Measurements from ENCODE around the gene DDX49. TPM values are rescaled to one million over a fixed set of nuclear protein-coding genes. Genes with fewer than 3 reads are reported as not detected.

DDX49 gene, protein sequence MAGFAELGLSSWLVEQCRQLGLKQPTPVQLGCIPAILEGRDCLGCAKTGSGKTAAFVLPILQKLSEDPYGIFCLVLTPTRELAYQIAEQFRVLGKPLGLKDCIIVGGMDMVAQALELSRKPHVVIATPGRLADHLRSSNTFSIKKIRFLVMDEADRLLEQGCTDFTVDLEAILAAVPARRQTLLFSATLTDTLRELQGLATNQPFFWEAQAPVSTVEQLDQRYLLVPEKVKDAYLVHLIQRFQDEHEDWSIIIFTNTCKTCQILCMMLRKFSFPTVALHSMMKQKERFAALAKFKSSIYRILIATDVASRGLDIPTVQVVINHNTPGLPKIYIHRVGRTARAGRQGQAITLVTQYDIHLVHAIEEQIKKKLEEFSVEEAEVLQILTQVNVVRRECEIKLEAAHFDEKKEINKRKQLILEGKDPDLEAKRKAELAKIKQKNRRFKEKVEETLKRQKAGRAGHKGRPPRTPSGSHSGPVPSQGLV
- total RNA-seq (2011; cell fraction: chromatin; rRNA removed; ENCODE audit: low replicate concordance), result 17.3 and 60.1 TPM in 2 replicates
- 53.9 and 64.9 TPM in 2 replicates for total RNA-seq (2011; cell fraction: nucleolus; rRNA removed)
- total RNA-seq (2011; cell fraction: nucleoplasm; rRNA removed), result 23.2 and 29.4 TPM in 2 replicates
- total RNA-seq (2014; rRNA removed) (113 and 149 TPM in 2 replicates), total RNA-seq (2014; rRNA removed; fragmentation: Illumina TruSeq; extraction: Trizol) (26.2 and 45.7 TPM in 2 replicates), total RNA-seq (2015; rRNA removed; fragmentation: Illumina TruSeq; extraction: Trizol) (51.1 and 57.8 TPM in 2 replicates), total RNA-seq (2021) (78.9 and 88.6 TPM in 2 replicates), polyA plus RNA-seq (2011; rRNA removed) (35.6 and 43.2 TPM in 2 replicates), polyA plus RNA-seq (2014; fragmentation: Illumina TruSeq; extraction: Trizol) (33.3 and 53.3 TPM in 2 replicates), polyA plus RNA-seq (2014; fragmentation: Nextera tagmentation; extraction: Ambion mirVana) (1 to 10 TPM; 1.1 to 6.3 TPM), polyA plus RNA-seq (2014; rRNA removed) (61.3 and 65.9 TPM in 2 replicates), polyA minus RNA-seq (2011; rRNA and poly(A)+ RNA removed) (27.6 and 57.1 TPM in 2 replicates), Bru-seq, nascent RNA (percentile 72 among the genes with signal in this experiment), BruChase-seq, experiment 1, labeled RNA remaining after a 2-hour chase (percentile 68 among the genes with signal in this experiment), BruChase-seq, experiment 2, labeled RNA remaining after a 6-hour chase (percentile 71 among the genes with signal in this experiment)
- polyA plus RNA-seq (2011; cell fraction: cytosol; rRNA removed), result 53.9 and 97.8 TPM in 2 replicates
- 37.4 and 64.0 TPM in 2 replicates for polyA plus RNA-seq (2011; cell fraction: nucleus; rRNA removed)
- 53.0 and 58.9 TPM in 2 replicates for polyA plus RNA-seq (2012)
- polyA minus RNA-seq (2011; cell fraction: cytosol; rRNA and poly(A)+ RNA removed), result 34.9 and 39.1 TPM in 2 replicates
- 23.5 and 26.5 TPM in 2 replicates for polyA minus RNA-seq (2011; cell fraction: nucleus; rRNA and poly(A)+ RNA removed)
- long read RNA-seq, experiment 1, transcript DDX49-206 (5 exons, 771 nt), result minor isoform, 6 of 192 reads
- long read RNA-seq, experiment 1, transcript DDX49-213 (13 exons, 1,691 nt), result minor isoform, 7 of 192 reads
- long read RNA-seq, experiment 1, transcript DDX49-201 (13 exons, 1,830 nt), result major isoform, 123 of 192 reads
- long read RNA-seq, experiment 1, partial matches to known transcripts, result 33 of 192 reads
- long read RNA-seq, experiment 1, other reads (novel, unspliced or antisense), result 20 of 192 reads
- long read RNA-seq, experiment 2, transcript DDX49-201 (13 exons, 1,830 nt), result major isoform, 62 of 122 reads
- long read RNA-seq, experiment 2, partial matches to known transcripts, result 26 of 122 reads
- long read RNA-seq, experiment 2, other reads (novel, unspliced or antisense), result 29 of 122 reads
- long read RNA-seq, experiment 3, transcript DDX49-201 (13 exons, 1,830 nt), result major isoform, 73 of 100 reads
- long read RNA-seq, experiment 3, partial matches to known transcripts, result 18 of 100 reads
- long read RNA-seq, experiment 3, other reads (novel, unspliced or antisense), result 8 of 100 reads

DNA sequence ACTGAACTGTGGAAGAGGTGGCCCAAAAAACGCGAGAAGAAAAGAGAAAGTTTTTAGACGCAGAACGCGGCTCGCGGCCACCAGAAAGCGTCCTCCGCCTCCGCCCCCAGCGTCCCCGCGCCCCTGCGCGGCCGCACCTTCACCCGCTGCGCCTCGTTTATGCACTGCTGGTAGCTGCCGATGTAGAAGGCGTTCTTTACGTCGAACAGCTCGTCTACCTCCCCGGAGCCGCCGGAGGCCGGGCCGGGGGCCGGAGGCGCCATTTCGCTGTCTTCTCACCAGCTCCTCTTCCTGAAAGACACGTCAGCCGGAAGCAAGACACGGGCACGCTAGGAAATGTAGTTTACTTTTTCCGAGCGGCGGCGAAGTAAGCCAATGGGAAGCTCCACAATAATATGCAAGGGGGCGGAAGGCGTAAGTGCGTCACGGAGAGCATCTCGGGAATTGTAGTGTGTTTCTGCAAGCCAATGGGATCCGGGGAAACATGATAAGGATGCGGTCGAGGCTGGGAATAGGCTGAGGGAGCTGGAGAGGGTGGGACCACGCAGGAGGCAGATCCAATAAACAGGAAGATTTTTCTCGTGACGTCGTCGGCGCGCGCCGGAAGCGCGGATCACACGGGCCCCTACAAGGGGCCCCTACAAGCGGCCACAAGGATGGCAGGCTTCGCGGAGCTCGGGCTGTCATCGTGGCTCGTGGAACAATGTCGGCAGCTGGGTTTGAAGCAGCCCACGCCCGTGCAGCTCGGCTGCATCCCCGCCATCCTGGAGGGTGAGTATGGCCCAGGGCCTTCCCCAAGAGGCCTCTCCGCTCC is at the start of gene DDX49, which contains the start of gene COPE:
TSS of gene DDX49 (plus strand) at position 630 of the 814 bp plus-strand sequence. CDS start at position 657, 27 bp downstream.
TSS of gene COPE (minus strand) at position 302 of the 814 bp plus-strand sequence. CDS start at position 263, 39 bp downstream.
- peaks cover 62% of the 10 kb centered on the region for H3K79me2 ChIP-seq (ENCODE audit: control insufficient read depth, insufficient read depth, low read length)
- H4K20me1 ChIP-seq (replicated peaks; ENCODE audit: control insufficient read depth, insufficient read depth, low read length), result peaks cover 7% of the 10 kb centered on the region; the same call in 1 of the 2 replicates
- H3K9ac ChIP-seq (ENCODE audit: insufficient read depth in 1 of 2, low read depth in 2 of 2, low read length in 2 of 2), result peak within 1 kb of the TSS; percentile 94 to 98
- H3K9me3 ChIP-seq (replicated peaks; ENCODE audit: control insufficient read depth, insufficient read depth, low read depth, low read length), result no peaks in the 10 kb centered on the region
- under 1% methylated on average over 64 of the region's 72 CpGs for WGBS (ENCODE audit: insufficient coverage, low coverage, missing lambda C conversion rate)
- in situ Hi-C loops (cut with MboI) (no loop called here), intact Hi-C loops (cut with micrococcal nuclease) (loop anchor here (1.0 to 5.0 kb wide), 2 partner anchors 67 to 218 kb away; partner anchors contain the start of gene TMEM161A)
- ChIA-PET POLR2A (interaction anchor here (0.6 to 3.6 kb wide), 19 partner anchors 10 to 605 kb away, joined by 3 to 37 read pairs (median 3); partner anchors contain the start of gene CERS1), CTCF (ENCODE audit: low intra/inter-chr PET ratio) (interaction anchor here (0.6 to 1.4 kb wide), 2 partner anchors 24 to 325 kb away, joined by 3 to 4 read pairs; no protein-coding TSS in a partner anchor)
- H3K4me3 ChIP-seq, result peak within 1 kb of the TSS; percentile 95
- peak within 1 kb of the TSS; percentile 95 for H3K4me2 ChIP-seq (ENCODE audit: insufficient read depth, low read length)
- H3K27ac ChIP-seq (ENCODE audit: extremely low read depth, low read depth, low read length), result peak within 1 kb of the TSS; percentile 90
- DNase-seq (ENCODE audit: extremely low read depth in 1 of 4, low spot score in 3 of 4), result peak; percentile 97 to 100 (median 98)
- no peaks in the 10 kb centered on the region for H3K9me1 ChIP-seq (ENCODE audit: control insufficient read depth, insufficient read depth, low read length)
- peak; percentile 98 for ATAC-seq
- H3K27me3 ChIP-seq (ENCODE audit: control insufficient read depth in 2 of 2, insufficient read depth in 2 of 2, low read length in 2 of 2), result no peaks in the 10 kb centered on the region
- peak; percentile 100 for FAIRE-seq
- peaks cover 8 to 27% of the 10 kb centered on the region in 2 experiments; a peak in 4 of 5 replicates for H3K4me1 ChIP-seq (replicated peaks in 1 of 2; ENCODE audit: control insufficient read depth in 2 of 2, insufficient read depth in 2 of 2, low read length in 2 of 2)
- H2AFZ ChIP-seq (ENCODE audit: low read depth, low read length), result peak within 1 kb of the TSS; percentile 84
- no TSS peak for BruUV-seq (replicated peaks)
- H3K36me3 ChIP-seq (ENCODE audit: control insufficient read depth, insufficient read depth, low read length), result peaks cover 60% of the 10 kb centered on the region; the same call in 2 of the 3 replicates
- peak; percentile 87 for TF ChIP-seq SP1 (CRISPR knock-in tag; IDR thresholded peaks at IDR 0.05)
- no peak for TF ChIP-seq CCAR2 (IDR thresholded peaks at IDR 0.05; ENCODE audit: low read depth, low read length)
- TF ChIP-seq KDM5B (IDR thresholded peaks at IDR 0.05; ENCODE audit: insufficient replicate concordance, low read depth, low read length), result peak; percentile 86
- TF ChIP-seq, protein P1, sequence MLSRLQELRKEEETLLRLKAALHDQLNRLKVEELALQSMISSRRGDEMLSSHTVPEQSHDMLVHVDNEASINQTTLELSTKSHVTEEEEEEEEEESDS (CRISPR knock-in tag; IDR thresholded peaks at IDR 0.05), result no peak
- TF ChIP-seq NFIC (IDR thresholded peaks at IDR 0.05), result no peak
- TF ChIP-seq ZNF165 (CRISPR knock-in tag; IDR thresholded peaks at IDR 0.05; ENCODE audit: borderline replicate concordance), result no peak
- TF ChIP-seq ZNF778 (CRISPR knock-in tag; IDR thresholded peaks at IDR 0.05), result no peak
- TF ChIP-seq CBX5 (IDR thresholded peaks at IDR 0.05; ENCODE audit: borderline replicate concordance, low read depth), result no peak
- no peak for TF ChIP-seq CBFA2T2 (conservative IDR thresholded peaks at IDR 0.05)
- 0 out of 2 replicates have a peak, but pooled peaks have one; percentile 38 for TF ChIP-seq BRD4 (IDR thresholded peaks at IDR 0.05)
- TF ChIP-seq GTF2E2 (tag; IDR thresholded peaks at IDR 0.05), result peak; percentile 85; the same call in 1 of the 2 replicates
- TF ChIP-seq, protein P2, sequence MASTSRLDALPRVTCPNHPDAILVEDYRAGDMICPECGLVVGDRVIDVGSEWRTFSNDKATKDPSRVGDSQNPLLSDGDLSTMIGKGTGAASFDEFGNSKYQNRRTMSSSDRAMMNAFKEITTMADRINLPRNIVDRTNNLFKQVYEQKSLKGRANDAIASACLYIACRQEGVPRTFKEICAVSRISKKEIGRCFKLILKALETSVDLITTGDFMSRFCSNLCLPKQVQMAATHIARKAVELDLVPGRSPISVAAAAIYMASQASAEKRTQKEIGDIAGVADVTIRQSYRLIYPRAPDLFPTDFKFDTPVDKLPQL (IDR thresholded peaks at IDR 0.05; ENCODE audit: extremely low read depth, insufficient read length), result no peak
- TF ChIP-seq POLR2G (IDR thresholded peaks at IDR 0.05; ENCODE audit: low read depth, low read length), result peak; percentile 99

All from K562 (cell line).